NCI-H2196 (cell line): ENCODE data around the gene IWS1.

Source experiments
- DNase-seq: peaks from one replicate; lab custom pipeline; 2025; ENCODE audit not compliant: unreplicated experiment; lab: John Stamatoyannopoulos, UW

IWS1 gene

DNA sequence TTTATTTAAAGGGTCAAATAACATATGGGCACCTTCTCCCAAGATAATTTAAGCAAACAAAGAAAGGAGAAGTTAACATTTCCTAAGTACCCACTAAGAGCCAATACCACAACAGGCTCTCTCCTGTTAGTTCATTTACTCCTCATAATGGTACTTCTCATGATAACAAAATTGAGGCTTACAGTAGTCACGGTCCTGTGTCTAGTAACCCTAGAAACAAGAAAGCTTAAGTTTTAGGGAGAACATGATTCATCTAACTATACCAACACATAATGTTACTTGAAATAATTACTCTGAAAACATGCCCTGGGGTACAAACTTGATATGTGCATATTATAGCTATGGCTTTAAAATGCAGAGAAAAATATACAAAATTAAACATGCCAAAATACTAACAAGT, 19.8 kb downstream of the IWS1 start:
- DNase-seq = no peak

DNA sequence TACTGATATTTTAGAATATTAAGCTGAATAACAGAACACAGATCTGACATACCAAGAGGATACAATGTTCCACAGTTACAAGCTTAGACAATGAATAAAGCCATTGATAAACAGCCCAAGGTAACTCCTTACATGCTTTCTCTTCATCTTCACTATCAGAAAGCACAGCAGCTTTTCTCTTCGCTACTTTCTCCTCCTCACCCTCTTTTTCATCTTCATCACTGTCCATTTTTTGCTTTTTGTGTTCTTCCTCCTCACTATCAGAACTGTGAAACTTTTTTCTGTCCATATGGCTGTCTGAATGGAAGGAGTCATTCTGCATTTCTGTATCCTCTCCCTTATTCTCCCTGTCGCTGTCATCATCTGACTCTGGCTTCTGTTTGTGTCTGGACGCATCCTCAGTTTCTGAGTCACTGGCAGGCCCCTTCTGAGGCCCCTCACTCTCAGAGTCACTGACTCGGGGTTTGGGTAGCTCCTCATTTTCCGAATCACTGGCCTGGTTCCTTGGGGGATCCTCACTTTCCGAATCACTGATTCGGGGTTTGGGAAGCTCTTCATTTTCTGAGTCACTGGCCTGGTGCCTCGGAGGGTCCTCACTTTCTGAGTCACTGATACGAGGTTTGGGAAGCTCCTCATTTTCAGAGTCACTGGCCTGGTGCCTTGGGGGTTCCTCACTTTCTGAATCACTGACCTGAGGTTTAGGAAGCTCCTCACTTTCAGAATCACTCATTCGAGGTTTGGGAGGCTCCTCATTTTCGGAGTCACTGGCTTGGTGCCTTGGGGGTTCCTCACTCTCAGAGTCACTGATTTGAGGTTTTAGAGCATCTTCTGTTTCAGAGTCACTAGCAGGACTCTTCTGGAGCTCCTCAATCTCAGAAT, 21.5 kb downstream of the IWS1 start:
- DNase-seq = no peak

DNA sequence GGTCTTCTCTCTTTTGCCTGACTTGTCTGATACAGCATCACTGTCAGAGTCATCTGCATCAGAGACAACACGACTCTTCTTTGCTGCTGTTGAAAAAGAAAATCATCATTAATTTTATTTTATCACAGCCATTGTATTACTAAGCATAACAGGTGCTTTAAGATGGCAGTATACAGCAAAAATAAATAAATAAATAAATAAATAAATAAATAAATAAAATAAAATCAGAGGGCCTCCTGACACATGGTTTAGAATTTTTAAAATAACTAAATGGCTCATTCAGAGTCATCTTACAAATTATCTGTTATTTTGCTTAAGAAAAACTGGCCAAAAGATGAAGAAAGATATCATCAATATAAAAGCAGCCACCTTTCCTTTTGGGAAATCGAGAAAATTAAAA, 22.8 kb downstream of the IWS1 start:
- DNase-seq = no peak

DNA sequence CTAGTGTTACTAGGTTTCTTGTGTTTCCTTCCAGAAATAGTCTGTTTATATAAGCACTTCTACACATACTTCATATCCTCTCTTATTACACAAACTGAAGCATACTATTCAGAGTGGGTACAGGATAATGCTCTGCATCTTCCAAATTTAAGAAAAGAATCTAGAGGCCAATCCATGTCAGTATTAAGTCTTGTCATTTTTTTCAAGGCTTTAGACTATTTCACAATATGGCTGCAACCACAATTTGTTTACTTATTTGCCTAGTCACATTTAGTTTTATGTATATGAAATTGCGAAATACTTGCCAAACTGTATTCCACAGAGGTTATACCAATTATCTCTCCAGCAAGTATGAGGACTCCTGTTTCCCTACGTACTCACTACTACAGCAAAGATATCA, 27.9 kb downstream of the IWS1 start:
- DNase-seq = no peak

DNA sequence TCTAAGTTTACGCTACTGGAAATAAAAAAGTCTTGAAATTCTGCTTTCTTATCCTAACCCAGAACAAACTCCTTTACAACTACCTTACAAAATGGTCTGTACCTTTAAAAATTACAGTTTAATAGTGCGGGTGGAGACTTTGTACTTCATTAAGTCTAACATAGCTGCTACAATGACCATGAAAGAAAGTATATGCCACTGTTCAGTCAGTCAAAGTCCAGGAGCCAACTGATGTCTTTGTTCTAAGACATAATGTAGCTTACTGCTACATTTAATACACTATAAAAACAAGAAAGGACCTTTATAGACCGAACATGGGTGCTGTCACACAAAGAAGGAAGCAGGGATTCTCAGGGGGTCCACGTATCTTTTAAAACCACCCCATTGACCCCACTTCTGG, 36.0 kb downstream of the IWS1 start:
- DNase-seq = no peak

DNA sequence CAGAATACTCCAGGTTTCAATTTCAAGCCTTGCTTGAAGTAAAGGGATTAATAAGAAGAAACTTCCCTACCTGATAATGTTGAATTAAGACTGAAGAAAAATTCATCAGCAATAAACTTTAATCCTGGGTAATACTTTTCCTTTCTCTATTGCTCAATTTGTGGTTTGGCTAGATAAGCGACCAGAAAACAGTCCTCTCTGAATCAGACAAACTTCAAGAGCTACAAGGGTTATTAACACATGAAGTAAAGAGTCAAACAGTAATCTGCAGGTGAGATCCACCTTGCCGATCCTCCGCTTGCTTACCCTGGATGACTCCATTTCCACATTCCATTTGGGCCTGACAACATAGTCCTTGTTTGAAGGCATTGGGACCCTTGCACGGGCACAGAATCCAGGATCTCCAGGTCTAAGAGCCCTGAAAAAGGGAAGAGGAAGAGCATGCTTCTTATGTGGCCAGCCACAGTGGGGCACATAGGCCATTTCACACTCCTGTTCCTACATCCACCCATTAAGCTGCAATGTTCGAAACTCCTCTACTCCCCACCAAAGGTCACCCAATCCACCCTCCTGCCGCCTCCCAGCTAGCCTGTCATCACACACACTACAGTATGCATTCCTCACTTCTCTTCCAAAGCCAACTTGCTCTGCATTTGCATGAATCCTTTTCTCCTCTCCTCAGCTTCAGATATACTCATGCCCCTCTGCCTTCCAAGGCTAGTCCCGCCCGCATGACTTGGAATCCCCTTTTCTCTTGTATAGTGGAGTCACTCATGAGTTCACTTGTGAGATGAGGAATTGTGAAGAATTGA, 39.8 kb downstream of the IWS1 start:
- DNase-seq = no peak

DNA sequence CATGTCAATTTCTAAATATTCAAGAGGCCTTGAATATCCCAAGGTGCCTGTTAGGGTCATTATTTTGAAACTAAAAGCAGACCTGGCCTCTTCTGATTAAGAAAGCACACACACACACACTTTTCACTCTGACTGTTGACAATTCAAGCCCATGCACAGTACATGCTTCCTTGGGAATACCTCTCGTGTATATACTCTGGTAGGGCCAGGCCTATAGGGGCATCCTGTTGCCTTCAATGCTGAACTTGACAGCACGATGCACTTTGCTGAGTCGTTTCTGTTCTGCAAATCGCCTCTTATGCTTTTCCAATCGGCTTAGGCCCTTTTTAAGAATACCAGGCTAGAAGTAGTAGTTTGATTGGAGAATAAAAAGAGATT, 40.6 kb downstream of the IWS1 start:
- DNase-seq = no peak

DNA sequence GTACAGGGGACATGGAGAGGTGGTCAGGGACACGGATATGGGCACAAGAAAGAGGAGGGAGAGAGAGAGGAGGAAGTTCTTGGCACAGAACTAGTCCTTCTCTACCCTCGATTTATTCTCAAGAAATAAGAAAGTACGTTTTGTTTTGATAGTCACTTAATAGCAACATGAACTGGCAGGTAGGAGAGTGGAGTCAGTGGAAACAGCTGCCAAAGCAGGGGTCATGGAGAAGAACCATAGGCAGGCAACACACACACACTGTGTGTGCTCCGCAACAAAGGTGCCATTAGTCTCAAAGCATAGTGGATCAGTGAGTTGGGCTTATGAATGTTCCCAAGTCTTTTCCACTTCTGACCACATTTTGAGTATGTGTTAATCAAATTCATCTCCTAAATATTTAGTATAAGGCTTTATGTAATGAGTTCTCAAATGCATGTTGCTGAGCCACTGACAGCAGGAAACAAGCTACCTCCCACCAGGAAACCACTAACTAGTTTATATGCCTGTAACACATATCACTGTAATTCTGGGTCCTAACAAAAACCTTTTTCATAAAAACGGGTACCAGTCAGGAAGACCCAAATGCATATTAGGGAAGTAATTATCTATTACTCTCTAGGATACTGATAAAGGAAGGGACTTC, 41.1 kb downstream of the IWS1 start:
- no peak for DNase-seq

DNA sequence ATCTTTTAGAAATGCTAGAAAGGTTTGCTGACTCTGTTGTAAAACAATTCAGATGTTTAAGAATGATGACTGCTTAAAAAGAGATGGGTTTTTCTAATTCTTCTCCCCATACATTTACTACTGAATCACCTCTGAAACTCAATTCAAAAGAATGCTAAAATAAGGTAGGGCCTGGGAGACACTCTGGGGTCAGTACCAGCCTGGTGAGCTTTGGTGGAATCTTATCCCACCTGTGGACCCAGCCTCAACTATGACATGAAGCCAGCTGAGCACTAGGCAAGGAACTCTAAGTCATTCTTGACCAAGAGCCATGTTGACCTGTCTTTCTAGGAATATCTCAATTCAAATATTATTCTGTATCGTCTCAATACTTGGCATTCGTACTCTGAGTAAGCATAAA, 44.3 kb downstream of the IWS1 start:
- no peak for DNase-seq

DNA sequence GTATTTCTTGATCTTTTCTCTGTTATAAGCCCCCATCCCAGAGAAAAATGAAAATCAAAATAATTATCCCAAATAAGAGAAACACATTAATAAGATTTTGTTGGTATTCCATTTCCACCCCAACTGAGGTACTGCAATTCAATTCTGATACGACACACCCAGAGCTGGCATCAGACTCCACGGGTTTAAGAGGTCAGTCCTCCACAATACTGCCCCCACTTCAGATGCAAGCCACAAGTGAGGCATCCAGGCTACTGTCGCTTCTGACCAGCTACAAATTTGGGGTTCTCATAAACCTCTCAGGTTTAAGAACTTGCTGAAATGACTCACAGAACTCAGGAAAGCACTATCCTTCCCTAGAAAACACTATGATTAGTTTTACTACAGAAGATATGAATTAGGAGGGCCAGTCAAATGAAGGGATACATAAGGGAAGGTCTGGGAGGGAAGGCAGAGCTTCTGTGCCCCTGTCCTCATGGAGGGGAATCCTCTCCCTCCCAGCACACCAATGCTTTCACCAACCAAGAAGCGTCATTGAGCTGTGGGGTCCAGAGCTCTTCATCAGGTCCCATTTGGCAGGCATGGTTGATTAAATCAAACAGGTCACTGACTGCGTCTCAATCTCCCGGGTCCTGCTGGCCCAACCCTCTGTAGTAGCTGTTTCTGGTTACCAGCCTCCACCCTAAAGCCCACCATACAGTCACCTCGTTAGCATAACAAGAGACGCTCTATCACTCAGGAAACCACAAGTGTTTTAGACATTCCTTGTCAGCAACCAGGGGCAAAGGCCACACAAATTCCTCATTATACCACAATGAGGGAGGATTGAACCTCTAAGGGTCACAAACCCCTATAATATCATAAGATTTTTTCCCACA, 46.2 kb downstream of the IWS1 start:
- DNase-seq = no peak

DNA sequence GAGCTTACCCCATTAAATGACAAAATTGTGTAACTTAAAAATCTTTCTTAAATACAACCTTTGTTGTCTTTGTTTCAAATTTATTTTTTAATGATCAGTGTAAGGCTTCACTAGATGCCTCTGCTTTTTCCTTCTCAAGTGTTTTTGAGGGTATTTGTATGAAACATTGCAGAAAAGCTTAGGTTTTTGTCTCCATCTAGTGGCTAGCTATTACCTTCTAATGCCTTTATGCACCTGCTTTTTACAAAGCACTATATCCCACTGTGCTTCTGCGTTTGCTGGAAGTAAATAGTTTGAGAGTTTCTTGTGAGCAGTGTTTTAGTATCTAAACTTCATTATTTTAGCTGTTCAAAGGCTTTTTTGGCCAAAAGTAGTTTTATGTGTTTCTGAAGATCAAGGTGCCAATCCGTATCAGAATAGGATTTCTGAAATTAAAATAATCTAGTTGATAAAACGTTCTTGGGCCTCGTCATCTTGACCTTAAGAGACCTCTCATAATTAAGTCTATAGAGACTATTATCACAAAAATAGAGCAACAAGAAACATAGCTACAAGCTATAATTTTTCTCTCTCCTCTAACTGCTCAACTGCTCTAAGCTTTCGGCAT, 47.0 kb downstream of the IWS1 start:
- DNase-seq = peak; percentile 65

DNA sequence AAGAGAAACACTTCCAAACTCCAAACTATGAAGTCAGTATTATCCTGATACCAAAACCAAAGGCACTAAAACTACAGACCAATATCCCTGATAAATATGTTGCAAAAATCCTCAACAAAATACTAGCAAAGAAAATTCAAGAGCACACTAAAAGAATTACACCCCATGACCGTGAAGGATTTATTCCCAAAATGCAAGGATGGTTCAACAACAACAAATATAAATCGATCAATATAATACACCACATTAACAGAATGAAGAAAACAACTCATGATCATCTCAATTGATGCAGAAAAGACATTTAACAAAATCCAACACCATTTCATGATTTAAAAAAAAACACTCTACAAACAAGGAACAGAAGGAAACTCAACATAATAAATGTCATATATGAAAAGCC, 50.5 kb downstream of the IWS1 start:
- DNase-seq = no peak

DNA sequence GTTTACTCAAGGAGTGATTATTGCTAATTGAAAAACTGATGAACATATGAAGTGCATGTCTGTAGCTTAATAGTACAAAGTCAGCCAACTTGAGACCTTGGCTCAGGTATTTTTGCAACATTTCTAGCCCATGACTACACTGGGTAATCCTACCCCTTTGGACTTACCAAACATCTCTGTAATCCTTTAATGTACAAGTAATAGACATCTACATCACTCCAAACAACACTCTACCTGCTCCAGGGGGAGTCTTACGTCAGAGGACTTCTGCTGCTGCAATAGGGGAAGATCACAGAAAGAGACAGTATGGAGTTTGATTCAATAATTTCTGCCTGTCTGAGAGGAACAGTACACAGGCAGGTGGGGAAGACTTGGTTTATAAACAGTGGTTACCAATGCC, 54.0 kb downstream of the IWS1 start:
- DNase-seq = no peak

DNA sequence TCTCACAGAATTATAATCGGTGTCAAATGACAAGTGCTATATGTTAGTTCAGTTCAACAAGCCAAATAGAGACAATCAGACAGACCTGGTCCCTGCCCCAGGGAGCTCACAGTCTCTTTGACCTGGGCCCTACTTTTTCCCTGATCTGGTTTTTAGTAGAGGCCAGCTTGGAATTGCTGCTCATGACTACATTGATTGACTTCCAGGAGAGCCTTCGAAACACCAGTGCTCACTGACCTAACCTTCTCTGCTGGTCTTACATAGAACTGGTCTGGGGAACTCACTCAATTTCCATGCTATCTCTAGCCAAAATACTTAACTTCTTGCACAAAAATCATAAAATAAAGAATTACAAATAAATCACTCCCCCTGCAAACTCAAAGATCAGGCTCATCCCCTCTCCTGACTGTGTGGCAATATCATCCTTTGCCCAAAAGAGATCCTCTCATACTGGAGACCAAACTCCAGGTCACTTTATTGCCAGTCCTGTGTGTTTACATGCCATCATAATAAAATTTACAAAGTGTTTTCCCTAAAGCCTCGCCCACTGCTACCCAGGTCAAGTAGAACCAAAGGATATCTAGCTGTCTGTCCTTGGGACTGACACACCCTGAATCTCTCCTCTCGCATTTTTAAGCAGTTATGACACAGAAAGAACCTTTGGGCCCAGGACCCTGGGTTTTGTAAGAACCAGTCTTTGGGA, 54.9 kb downstream of the IWS1 start:
- DNase-seq = no peak

DNA sequence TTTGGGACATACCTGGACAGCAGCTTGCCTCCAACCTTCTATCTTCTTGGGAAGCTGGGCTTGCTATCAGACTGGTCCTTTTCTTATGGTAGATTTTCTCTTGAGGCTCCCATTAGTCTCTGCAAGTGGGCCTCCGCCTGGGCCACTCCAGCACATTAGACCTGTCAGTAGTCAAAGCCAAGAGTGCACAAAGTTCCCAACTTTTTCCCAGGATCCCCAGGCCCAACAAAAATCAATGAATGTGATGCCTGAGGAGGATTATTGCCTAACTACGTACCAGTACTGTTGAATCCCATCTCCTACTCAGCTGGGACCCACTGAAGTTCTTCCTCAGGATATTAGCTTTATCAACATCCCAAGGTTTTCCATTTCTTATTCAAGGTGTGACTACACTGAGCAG, 56.3 kb downstream of the IWS1 start:
- no peak for DNase-seq

DNA sequence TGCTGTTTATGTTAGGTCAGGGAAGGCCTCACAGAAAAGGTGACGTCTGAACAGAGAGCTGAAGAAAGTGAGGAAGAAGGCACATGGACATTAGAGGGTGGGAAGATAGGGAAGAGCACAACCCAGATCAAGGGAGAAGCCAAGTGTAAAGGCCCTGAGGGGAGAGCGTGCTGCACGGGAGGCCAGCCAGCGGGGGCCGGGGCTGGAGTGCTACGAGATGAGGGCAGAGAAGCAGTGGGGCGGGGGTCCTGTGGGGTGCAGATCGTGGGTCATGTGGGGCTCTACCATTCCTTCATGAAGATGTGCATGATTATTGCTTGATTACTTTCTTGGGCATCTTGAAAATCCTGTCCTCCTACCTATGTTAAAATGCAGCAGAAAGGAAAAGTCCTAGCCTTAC, 57.2 kb downstream of the IWS1 start:
- DNase-seq = no peak

DNA sequence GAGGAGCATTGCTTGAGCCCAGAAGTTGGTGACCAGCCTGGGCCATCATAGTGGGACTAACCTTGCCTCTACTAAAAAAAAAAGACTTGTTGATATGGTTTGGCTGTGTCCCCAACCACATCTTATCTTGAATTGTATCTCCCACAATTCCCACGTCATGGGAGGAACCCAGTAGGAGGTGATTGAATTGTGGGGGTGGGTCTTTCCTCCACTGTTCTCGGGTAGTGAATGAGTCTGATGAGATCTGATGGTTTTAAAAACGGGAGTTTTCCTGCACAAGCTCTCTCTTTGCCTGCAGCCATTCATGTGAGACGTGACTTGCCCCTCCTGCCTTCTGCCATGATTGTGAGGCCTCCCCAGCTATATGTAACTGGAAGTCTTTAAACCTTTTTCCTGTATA, 61.0 kb downstream of the IWS1 start:
- DNase-seq = no peak

DNA sequence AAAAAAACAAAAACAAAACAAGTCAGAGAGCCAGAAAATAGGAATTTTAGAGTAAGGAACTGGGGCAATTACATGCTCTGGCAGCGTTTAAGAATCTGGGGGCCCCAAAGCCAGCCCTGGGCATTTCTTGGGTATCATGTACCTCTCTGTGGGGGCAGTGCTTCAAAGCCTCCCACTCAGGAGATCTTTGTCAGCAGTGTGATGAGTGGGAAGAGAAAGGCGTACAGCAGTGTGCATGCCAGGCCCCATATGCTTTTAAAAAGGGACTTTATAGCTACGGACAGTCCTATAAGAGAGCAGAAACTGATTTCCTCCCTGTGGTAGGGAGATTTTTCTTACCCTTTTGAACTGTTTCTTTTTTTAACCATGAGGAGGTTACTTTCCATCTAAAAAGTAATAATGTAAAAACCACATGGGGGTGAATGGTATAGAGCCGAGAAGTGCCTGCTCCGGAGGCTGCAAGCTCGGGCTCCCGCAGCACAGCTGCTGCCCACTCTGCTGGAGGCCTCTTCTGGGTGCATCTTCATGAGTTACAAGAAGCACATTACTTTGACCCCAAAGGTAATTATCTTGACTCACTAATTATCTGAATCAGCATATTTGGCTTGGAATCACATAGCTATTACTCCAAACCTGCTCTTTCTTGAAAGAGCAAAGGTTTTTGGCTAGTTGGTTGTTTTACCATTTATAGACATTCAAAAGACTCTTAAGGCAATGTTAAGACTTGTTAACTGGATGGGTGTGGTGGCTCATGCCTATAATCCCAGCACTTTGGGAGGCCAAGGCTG, 61.6 kb downstream of the IWS1 start:
- no peak for DNase-seq
